GM18868 (cell line): Measurements from ENCODE around the gene PIK3R4.

Source experiments
- ATAC-seq: cut with Tn5 transposase; IDR thresholded peaks from one replicate; pipeline ENCODE4 v1.9.1; 2021; ENCODE audit warnings: mild to moderate bottlenecking, moderate library complexity; ENCODE audit not compliant: unreplicated experiment

The PIK3R4 gene

DNA sequence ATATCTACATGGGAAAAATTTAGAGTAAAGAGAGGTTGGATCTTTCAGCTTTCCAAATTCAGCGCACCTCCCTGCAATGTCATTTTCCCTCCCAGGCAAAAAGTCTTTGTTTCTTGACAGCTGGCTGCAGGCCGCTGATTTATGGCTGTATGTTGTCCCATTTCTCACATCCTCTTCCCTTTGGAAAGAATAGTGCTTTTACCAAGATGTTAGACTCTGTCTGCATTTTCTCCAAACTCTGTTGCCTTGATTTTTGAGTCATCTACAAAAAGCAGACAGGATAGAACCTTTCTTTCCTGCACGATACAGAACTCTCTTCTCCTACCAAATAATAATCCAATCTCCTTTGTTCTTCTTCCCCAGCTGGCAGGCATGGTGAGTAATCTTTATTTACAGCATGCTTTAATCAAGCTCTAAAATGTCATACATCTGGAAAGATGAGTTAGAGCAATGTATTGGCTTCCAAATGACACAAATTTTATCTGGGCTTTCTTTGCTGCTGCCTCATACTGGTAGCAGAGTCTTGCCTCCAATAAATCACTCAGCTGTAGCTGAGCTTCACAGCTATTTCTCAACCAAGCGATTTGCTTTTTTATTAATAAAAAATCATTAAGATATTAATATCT is 101.9 kb downstream of the PIK3R4 start:
- ATAC-seq = no peak

DNA sequence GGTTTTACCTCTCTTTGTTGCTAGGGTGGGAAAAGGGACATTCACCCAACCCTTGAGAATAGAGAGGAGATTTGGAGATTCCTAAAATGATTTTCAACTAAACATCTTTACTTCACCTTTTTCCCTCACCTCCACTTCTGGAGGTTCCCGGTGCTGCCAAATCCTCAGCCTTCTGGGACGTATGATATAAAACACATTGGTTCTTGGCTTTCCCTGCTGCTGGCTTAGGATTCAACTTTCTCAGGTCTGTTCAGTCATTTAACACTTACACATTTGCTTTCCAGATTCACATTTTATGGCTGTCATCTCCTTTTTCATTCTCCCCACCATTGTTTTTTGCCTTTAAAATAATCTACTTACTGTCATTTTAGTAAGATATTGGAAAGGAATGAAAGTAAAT is 106.6 kb downstream of the PIK3R4 start:
- ATAC-seq = no peak

DNA sequence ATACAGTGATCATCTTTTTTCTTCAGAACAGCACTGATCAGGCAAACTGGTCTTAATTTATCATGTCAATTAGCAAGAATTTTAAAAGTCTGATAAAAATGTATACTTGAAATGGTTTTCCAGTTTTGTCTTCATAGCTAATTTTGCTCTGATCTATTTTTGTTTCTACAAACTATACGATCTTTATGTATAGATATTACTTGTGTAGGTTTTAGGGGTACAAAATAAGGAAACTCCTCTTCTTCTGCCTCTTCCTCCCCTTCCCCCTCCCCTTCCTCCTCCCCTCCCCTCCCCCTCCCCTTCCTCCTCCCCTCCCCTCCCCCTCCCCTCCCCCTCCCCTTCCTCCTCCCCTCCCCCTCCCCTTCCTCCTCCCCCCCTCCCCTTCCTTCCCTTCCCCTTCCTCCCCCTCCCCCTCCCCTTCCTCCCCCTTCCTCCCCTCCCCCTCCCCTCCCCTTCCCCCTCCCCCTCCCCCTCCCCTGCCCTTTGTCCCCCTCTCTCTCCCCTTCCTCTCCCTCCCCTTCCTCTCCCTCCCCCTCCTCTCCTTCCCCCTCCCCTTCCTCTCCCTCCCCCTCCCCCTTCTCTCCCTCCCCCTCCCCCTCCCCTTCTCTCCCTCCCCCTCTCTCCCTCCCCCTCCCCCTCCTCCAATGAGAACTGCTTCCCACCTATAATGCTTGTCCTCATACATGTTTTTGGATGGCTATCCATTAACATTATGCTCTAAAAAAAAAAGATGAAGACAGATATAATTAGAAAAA is 110.0 kb downstream of the PIK3R4 start:
- no peak for ATAC-seq

DNA sequence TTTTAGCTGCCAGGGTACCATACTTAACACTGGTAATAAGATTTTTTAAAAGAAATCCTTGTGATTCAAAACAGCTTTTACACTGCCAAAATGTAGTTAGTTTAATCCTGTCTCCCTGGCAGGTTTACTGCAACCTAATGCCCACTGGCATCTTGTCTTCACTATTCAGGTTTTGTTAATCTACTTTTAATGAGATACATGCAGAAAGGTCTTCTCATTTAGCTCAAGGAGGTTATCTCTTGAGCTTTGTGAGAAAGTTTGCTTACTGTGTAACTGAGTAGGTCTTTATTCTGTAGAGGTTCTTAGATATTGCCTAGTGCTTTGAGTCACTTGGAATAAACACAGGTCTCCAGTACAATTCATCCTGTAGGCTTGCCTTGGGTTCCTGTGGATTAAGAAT is 110.7 kb downstream of the PIK3R4 start:
- ATAC-seq = no peak

DNA sequence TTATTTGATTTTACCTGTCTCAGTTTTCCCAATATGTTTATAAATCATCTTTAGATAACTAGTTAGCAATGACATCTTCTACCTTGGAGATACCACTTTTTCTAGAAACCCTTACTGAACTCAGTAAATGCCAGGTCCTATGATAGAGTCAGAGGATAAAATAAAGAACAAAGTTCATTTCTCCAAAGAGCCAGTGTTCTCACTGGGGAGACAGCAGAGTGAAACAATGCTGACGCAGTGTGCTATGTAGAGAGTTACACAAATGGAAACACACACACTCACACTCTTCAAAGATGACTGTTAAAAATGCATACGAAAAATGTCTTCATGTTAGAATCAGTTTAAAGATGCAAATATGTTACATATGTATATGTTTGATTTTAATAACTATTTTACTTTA is 111.3 kb downstream of the PIK3R4 start:
- no peak for ATAC-seq
